ENCODE data around the gene PTPN4.

PTPN4 gene

DNA sequence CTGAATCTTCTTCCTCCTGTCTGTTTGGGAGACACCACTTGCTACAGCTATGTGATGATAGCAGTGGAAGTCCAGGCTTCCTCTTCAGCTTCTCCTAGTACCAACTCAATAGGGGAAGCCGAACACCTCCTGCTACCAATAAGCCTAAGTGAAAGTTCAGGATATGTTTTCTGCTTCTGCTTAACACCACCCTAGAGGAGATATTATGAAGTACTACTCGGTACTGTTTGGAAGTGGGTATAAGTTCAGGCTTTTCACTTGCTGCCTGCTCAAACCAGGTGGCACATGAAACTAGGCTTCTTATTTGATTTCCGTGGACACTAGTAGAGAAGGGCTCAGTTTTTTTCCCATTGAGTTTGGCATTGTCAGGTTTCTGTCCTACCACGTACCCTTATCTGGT, 99.8 kb downstream of the PTPN4 start:
- Histone ChIP-seq H4K20me1 (ENCODE audit: insufficient read depth, low read length) (no peaks in the 10 kb centered on the region), H3K9me2 (replicated peaks; ENCODE audit: insufficient read depth, low read length) (no peaks in the 10 kb centered on the region), H3K9ac (ENCODE audit: low read length) (no peak overlapping the region), H3F3A (ENCODE audit: insufficient read depth, low read length) (no peaks in the 10 kb centered on the region), H3K4me1 (ENCODE audit: low read length) (peaks cover 3% of the 10 kb centered on the region; the same call in 1 of the 2 replicates), H2AFZ (ENCODE audit: low read length) (no peak overlapping the region), H3K27ac (ENCODE audit: low read length) (no peak overlapping the region), H3K4me2 (ENCODE audit: low read depth, low read length) (no peak overlapping the region), H3K79me2 (ENCODE audit: low read length) (peaks cover 40% of the 10 kb centered on the region), H3K36me3 (replicated peaks; ENCODE audit: insufficient read depth, low read length) (no peaks in the 10 kb centered on the region), H3K4me3 (ENCODE audit: low read length) (no peak overlapping the region), H3K9me3 (replicated peaks; ENCODE audit: insufficient read depth, low read length) (no peaks in the 10 kb centered on the region), H3K27me3 (replicated peaks; ENCODE audit: insufficient read depth, low read length) (no peaks in the 10 kb centered on the region)
- DNase-seq: no peak
- TF ChIP-seq EZH2phosphoT487 (IDR thresholded peaks at IDR 0.05; ENCODE audit: low read length) (no peak), EZH2 (optimal IDR thresholded peaks at IDR 0.05; ENCODE audit: low read depth, low read length) (no peak), CTCF (IDR thresholded peaks at IDR 0.05; ENCODE audit: low read length) (no peak)

DNA sequence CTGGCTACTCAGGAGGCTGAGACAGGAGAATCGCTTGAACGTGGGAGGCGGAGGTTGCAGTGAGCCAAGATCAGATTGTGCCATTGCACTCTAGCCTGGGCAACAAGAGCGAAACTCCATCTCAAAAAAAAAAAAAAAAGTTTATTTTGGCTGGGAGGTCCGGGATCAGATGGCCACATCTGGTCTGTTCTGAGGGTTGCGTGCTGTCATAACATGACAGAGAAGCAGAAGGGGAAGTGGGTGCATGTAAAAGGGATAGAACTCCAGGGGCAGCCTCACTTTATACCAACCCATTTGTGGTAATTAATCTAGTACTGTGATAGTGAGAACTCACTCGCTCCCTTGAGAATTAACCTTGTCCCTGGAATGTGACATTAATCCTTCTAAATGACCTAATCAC, 101.2 kb downstream of the PTPN4 start:
- Histone ChIP-seq H3K9ac (ENCODE audit: low read length) (no peak overlapping the region), H3K79me2 (ENCODE audit: low read length) (peaks cover 30% of the 10 kb centered on the region), H3K27ac (ENCODE audit: low read length) (no peak overlapping the region), H3K4me2 (ENCODE audit: low read depth, low read length) (no peak overlapping the region), H3K27me3 (replicated peaks; ENCODE audit: insufficient read depth, low read length) (no peaks in the 10 kb centered on the region), H3K9me2 (replicated peaks; ENCODE audit: insufficient read depth, low read length) (no peaks in the 10 kb centered on the region), H3K36me3 (replicated peaks; ENCODE audit: insufficient read depth, low read length) (no peaks in the 10 kb centered on the region), H3K9me3 (replicated peaks; ENCODE audit: insufficient read depth, low read length) (no peaks in the 10 kb centered on the region), H3F3A (ENCODE audit: insufficient read depth, low read length) (no peaks in the 10 kb centered on the region), H4K20me1 (ENCODE audit: insufficient read depth, low read length) (no peaks in the 10 kb centered on the region), H3K4me3 (ENCODE audit: low read length) (no peak overlapping the region), H3K4me1 (ENCODE audit: low read length) (peaks cover 3% of the 10 kb centered on the region; the same call in 1 of the 2 replicates), H2AFZ (ENCODE audit: low read length) (no peak overlapping the region)
- DNase-seq: no peak
- TF ChIP-seq EZH2 (optimal IDR thresholded peaks at IDR 0.05; ENCODE audit: low read depth, low read length): no peak
- TF ChIP-seq EZH2phosphoT487 (IDR thresholded peaks at IDR 0.05; ENCODE audit: low read length): no peak
- TF ChIP-seq CTCF (IDR thresholded peaks at IDR 0.05; ENCODE audit: low read length): no peak

GRCh38 chr2:119862127-119862889, 102.6 kb downstream of the PTPN4 start:
- H4K20me1 ChIP-seq (ENCODE audit: insufficient read depth, low read length): no peaks in the 10 kb centered on the region
- no peak overlapping the region for H2AFZ ChIP-seq (ENCODE audit: low read length)
- TF ChIP-seq EZH2phosphoT487 (IDR thresholded peaks at IDR 0.05; ENCODE audit: low read length) (no peak), CTCF (IDR thresholded peaks at IDR 0.05; ENCODE audit: low read length) (no peak), EZH2 (optimal IDR thresholded peaks at IDR 0.05; ENCODE audit: low read depth, low read length) (no peak)
- no peak overlapping the region for H3K4me3 ChIP-seq (ENCODE audit: low read length)
- H3K36me3 ChIP-seq (replicated peaks; ENCODE audit: insufficient read depth, low read length): no peaks in the 10 kb centered on the region
- no peak overlapping the region for H3K27ac ChIP-seq (ENCODE audit: low read length)
- peaks cover 28% of the 10 kb centered on the region for H3K79me2 ChIP-seq (ENCODE audit: low read length)
- H3K9me3 ChIP-seq (replicated peaks; ENCODE audit: insufficient read depth, low read length): no peaks in the 10 kb centered on the region
- H3K9ac ChIP-seq (ENCODE audit: low read length): no peak overlapping the region
- no peak overlapping the region for H3K4me2 ChIP-seq (ENCODE audit: low read depth, low read length)
- H3F3A ChIP-seq (ENCODE audit: insufficient read depth, low read length): no peaks in the 10 kb centered on the region
- peaks cover 3% of the 10 kb centered on the region; the same call in 1 of the 2 replicates for H3K4me1 ChIP-seq (ENCODE audit: low read length)
- H3K27me3 ChIP-seq (replicated peaks; ENCODE audit: insufficient read depth, low read length): no peaks in the 10 kb centered on the region
- no peaks in the 10 kb centered on the region for H3K9me2 ChIP-seq (replicated peaks; ENCODE audit: insufficient read depth, low read length)
- no peak for DNase-seq

Data from MM.1S (cell line).